ENCODE results near the gene CBLIF. TPM values are rescaled to one million over a fixed set of nuclear protein-coding genes. Genes with fewer than 3 reads are reported as not detected.
A peak's percentile ranks its signal among the peaks of the same experiment; 100 is the strongest.
"Not testable (repeated sequence)": the region's sequence is repeated elsewhere in the genome, so short reads cannot be mapped to it uniquely, and the experiment has no call there.

Gene CBLIF
- total RNA-seq, 2 experiments from 2014 or later: not detected

GRCh38 chr11:59859673-59860072 lies 14.4 kb upstream of the CBLIF start:
- Mint-ChIP-seq H3K9me3 (no peaks in the 10 kb centered on the region), H3K27me3 (peaks cover 6% of the 10 kb centered on the region), H3K4me1 (peaks cover 9% of the 10 kb centered on the region), H3K27ac (no peak overlapping the region), H3K36me3 (no peaks in the 10 kb centered on the region), H3K4me3 (no peak overlapping the region)
- no peak for DNase-seq

GRCh38 chr11:59857439-59858434 lies 12.4 kb upstream of the CBLIF start:
- no peaks in the 10 kb centered on the region for H3K9me3 Mint-ChIP-seq
- no peak overlapping the region for H3K4me3 Mint-ChIP-seq

GRCh38 chr11:59854871-59855270 lies 9.6 kb upstream of the CBLIF start:
- no peak for DNase-seq
- Mint-ChIP-seq H3K27me3 (peaks cover 12% of the 10 kb centered on the region), H3K36me3 (no peaks in the 10 kb centered on the region), H3K4me1 (peaks cover 9% of the 10 kb centered on the region), H3K27ac (no peak overlapping the region), H3K4me3 (no peak overlapping the region), H3K9me3 (no peaks in the 10 kb centered on the region)

More at GRCh38 chr11:59857439-59858434, 12.4 kb upstream of the CBLIF start:
- Mint-ChIP-seq H3K27me3 (peaks cover 12% of the 10 kb centered on the region), H3K4me1 (peaks cover 9% of the 10 kb centered on the region), H3K27ac (no peak overlapping the region), H3K36me3 (no peaks in the 10 kb centered on the region)
- DNase-seq: no peak

- H3K27ac Mint-ChIP-seq, DNase-seq, H3K9me3 Mint-ChIP-seq, H3K36me3 Mint-ChIP-seq, H3K4me1 Mint-ChIP-seq, H3K4me3 Mint-ChIP-seq, H3K27me3 Mint-ChIP-seq: not testable (repeated sequence)
Measured at GRCh38 chr11:59851416-59851815, 6.1 kb upstream of the CBLIF start.

- DNase-seq, H3K27me3 Mint-ChIP-seq, H3K9me3 Mint-ChIP-seq, H3K36me3 Mint-ChIP-seq, H3K27ac Mint-ChIP-seq, H3K4me1 Mint-ChIP-seq, H3K4me3 Mint-ChIP-seq: not testable (repeated sequence)
Measured at GRCh38 chr11:59849551-59849950, 4.3 kb upstream of the CBLIF start.

GRCh38 chr11:59849129-59849528 lies 3.8 kb upstream of the CBLIF start:
- Mint-ChIP-seq H3K4me1 (no peaks in the 10 kb centered on the region), H3K9me3 (no peaks in the 10 kb centered on the region), H3K27ac (no peak overlapping the region), H3K36me3 (no peaks in the 10 kb centered on the region), H3K27me3 (peaks cover 1% of the 10 kb centered on the region), H3K4me3 (no peak overlapping the region)
- DNase-seq: no peak

GRCh38 chr11:59848439-59848838 lies 3.1 kb upstream of the CBLIF start:
- H3K4me1 Mint-ChIP-seq, H3K27ac Mint-ChIP-seq, H3K9me3 Mint-ChIP-seq, DNase-seq, H3K27me3 Mint-ChIP-seq, H3K36me3 Mint-ChIP-seq, H3K4me3 Mint-ChIP-seq: not testable (repeated sequence)

GRCh38 chr11:59847626-59848025 lies 2.3 kb upstream of the CBLIF start:
- no peaks in the 10 kb centered on the region for H3K36me3 Mint-ChIP-seq
- no peak overlapping the region for H3K27ac Mint-ChIP-seq
- no peak overlapping the region for H3K4me3 Mint-ChIP-seq
- no peaks in the 10 kb centered on the region for H3K4me1 Mint-ChIP-seq
- H3K27me3 Mint-ChIP-seq: peaks cover 3% of the 10 kb centered on the region
- DNase-seq: no peak
- no peaks in the 10 kb centered on the region for H3K9me3 Mint-ChIP-seq

- Mint-ChIP-seq H3K9me3 (no peaks in the 10 kb centered on the region), H3K36me3 (no peaks in the 10 kb centered on the region), H3K4me3 (no peak overlapping the region), H3K27me3 (peaks cover 3% of the 10 kb centered on the region), H3K27ac (no peak overlapping the region), H3K4me1 (no peaks in the 10 kb centered on the region)
- DNase-seq: no peak
Measured at GRCh38 chr11:59846556-59846955, 1.3 kb upstream of the CBLIF start.

- no peaks in the 10 kb centered on the region for H3K36me3 Mint-ChIP-seq
- DNase-seq: no peak
- H3K27ac Mint-ChIP-seq: no peak overlapping the region
- H3K27me3 Mint-ChIP-seq: peaks cover 3% of the 10 kb centered on the region
- no peaks in the 10 kb centered on the region for H3K4me1 Mint-ChIP-seq
- no peaks in the 10 kb centered on the region for H3K9me3 Mint-ChIP-seq
- no peak overlapping the region for H3K4me3 Mint-ChIP-seq
Measured at GRCh38 chr11:59842316-59842715, 3.0 kb downstream of the CBLIF start.

GRCh38 chr11:59841514-59841913 lies 3.8 kb downstream of the CBLIF start:
- Mint-ChIP-seq H3K36me3 (no peaks in the 10 kb centered on the region), H3K9me3 (no peaks in the 10 kb centered on the region), H3K27me3 (peaks cover 7% of the 10 kb centered on the region), H3K4me3 (no peak overlapping the region), H3K27ac (no peak overlapping the region), H3K4me1 (no peaks in the 10 kb centered on the region)
- DNase-seq: no peak

- Mint-ChIP-seq H3K27me3 (peaks cover 7% of the 10 kb centered on the region), H3K4me3 (no peak overlapping the region), H3K36me3 (no peaks in the 10 kb centered on the region), H3K27ac (no peak overlapping the region), H3K9me3 (no peaks in the 10 kb centered on the region), H3K4me1 (no peaks in the 10 kb centered on the region)
- no peak for DNase-seq
Measured at GRCh38 chr11:59839615-59840014, 5.7 kb downstream of the CBLIF start.

GRCh38 chr11:59833602-59834001 lies 11.7 kb downstream of the CBLIF start:
- DNase-seq: no peak
- no peaks in the 10 kb centered on the region for H3K9me3 Mint-ChIP-seq
- no peaks in the 10 kb centered on the region for H3K36me3 Mint-ChIP-seq
- peaks cover 3% of the 10 kb centered on the region for H3K4me1 Mint-ChIP-seq
- no peak overlapping the region for H3K4me3 Mint-ChIP-seq
- H3K27me3 Mint-ChIP-seq: peaks cover 4% of the 10 kb centered on the region
- H3K27ac Mint-ChIP-seq: no peak overlapping the region

- Mint-ChIP-seq H3K4me1 (peaks cover 3% of the 10 kb centered on the region), H3K9me3 (no peaks in the 10 kb centered on the region), H3K27ac (no peak overlapping the region), H3K36me3 (no peaks in the 10 kb centered on the region), H3K4me3 (no peak overlapping the region), H3K27me3 (peaks cover 4% of the 10 kb centered on the region)
- no peak for DNase-seq
Measured at GRCh38 chr11:59829358-59829757, 15.9 kb downstream of the CBLIF start.

- Mint-ChIP-seq H3K27ac (no peak overlapping the region), H3K27me3 (peaks cover 8% of the 10 kb centered on the region), H3K4me1 (peaks cover 2% of the 10 kb centered on the region), H3K4me3 (no peak overlapping the region), H3K9me3 (no peaks in the 10 kb centered on the region), H3K36me3 (no peaks in the 10 kb centered on the region)
- peak; percentile 11 for DNase-seq
Measured at GRCh38 chr11:59822989-59823566, 22.2 kb downstream of the CBLIF start.

- Mint-ChIP-seq H3K36me3 (no peaks in the 10 kb centered on the region), H3K27me3 (peaks cover 6% of the 10 kb centered on the region), H3K9me3 (no peaks in the 10 kb centered on the region), H3K4me3 (no peak overlapping the region), H3K4me1 (peaks cover 6% of the 10 kb centered on the region), H3K27ac (no peak overlapping the region)
- no peak for DNase-seq
Measured at GRCh38 chr11:59818572-59818971, 26.7 kb downstream of the CBLIF start.
